Lower leg skin (tissue), 3 donors: ENCODE data around the gene CMTM4.

Experiments
- CTCF ChIP-seq, 3 donors: fragments of 450-650 bp; IDR thresholded peaks; one replicate each; pipeline ENCODE4 v1.5.1; 2016; ENCODE audit warnings: antibody characterized with exemption in 3 of 3, mild to moderate bottlenecking in 3 of 3, moderate library complexity in 2 of 3
- POLR2A ChIP-seq, 2 donors: fragments of 450-650 bp; IDR thresholded peaks; one replicate each; pipeline ENCODE4 v1.6.1; 2016 to 2017; ENCODE audit warnings: antibody characterized with exemption in 2 of 2, mild to moderate bottlenecking in 1 of 2, moderate library complexity in 1 of 2

DNA sequence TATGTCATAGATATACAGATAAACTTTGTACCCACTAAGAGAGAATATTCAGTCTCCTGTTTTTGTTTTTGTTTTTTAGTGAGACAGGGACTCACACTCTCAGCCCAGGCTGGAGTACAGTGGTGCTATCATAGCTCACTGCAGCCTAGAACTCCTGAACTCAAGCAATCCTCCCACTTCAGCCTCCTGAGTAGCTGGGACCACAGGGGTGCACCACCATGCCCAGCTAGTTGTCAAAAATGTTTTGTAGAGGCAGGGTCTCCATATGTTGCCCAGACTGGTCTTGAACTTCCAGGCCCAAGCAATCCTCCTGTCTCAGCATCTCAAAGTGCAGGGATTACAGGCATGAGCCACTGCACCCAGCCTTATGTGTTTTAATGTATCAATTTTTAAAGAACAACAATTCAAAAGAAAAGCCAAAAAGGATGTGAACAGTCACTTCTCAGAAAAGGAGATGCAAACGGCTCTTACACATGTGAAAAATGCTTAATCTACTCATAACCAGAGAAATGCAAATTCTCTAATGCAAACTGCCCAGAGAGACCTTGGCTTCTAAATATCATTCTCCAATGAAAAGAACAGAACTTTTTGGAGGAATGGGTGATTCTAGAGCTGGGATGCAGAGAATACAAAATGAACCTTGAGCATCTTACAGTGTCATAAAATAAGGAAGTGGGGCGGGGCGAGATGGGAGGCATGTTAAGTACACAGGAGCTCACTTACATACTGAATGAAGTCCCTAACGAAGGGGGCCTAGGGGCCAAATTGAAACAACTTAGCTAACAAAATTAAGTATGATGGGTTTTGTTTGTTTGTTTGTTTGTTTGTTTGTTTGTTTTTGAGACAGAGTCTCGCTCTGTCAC is 99.3 kb downstream of the CMTM4 start:
- no peak for TF ChIP-seq CTCF (IDR thresholded peaks at IDR 0.05)
- no peak for TF ChIP-seq POLR2A (IDR thresholded peaks at IDR 0.05)
